Liver (tissue), 9 donors: ENCODE measurements around the gene EPSTI1. TPM values are rescaled to one million over a fixed set of nuclear protein-coding genes. Genes with fewer than 3 reads are reported as not detected.

Experiments used
- DNase-seq: peaks from one replicate; pipeline ENCODE4 v3.0.0-alpha.2; 2017; ENCODE audit warnings: low spot score
- H3K27ac ChIP-seq, 2 donors: one replicate each; pipeline ENCODE4 v1.7.0; 2013; ENCODE audit warnings: inconsistent platforms in 2 of 2, low read length in 2 of 2, control low read depth in 1 of 2, low read depth in 1 of 2, mild to moderate bottlenecking in 1 of 2
- H3K27me3 ChIP-seq, 4 donors: one replicate each; pipeline versions ENCODE4 v1.6.1 to v1.7.0; 2013; ENCODE audit warnings: low read length in 3 of 4, inconsistent platforms in 1 of 4, mild to moderate bottlenecking in 1 of 4, moderate library complexity in 1 of 4; ENCODE audit not compliant: control insufficient read depth in 4 of 4, insufficient read depth in 4 of 4
- H3K36me3 ChIP-seq, 4 donors: one replicate each; pipeline versions ENCODE4 v1.6.1 to v1.7.0; 2013; ENCODE audit warnings: low read length in 3 of 4, mild to moderate bottlenecking in 3 of 4, low read depth in 1 of 4, moderate library complexity in 1 of 4; ENCODE audit not compliant: control insufficient read depth in 4 of 4, insufficient read depth in 3 of 4
- H3K4me1 ChIP-seq, 4 donors: one replicate each; pipeline versions ENCODE4 v1.6.1 to v1.7.0; 2013; ENCODE audit warnings: low read length in 3 of 4, mild to moderate bottlenecking in 3 of 4, moderate library complexity in 1 of 4; ENCODE audit not compliant: control insufficient read depth in 4 of 4, insufficient read depth in 4 of 4
- H3K4me3 ChIP-seq, 3 donors: one replicate each; pipeline versions ENCODE4 v1.6.1 to v1.7.0; 2013; ENCODE audit warnings: low read length in 3 of 3, control low read depth in 1 of 3, low read depth in 1 of 3, mild to moderate bottlenecking in 1 of 3
- H3K9ac ChIP-seq, 2 donors: one replicate each; pipeline ENCODE4 v1.7.0; 2013; ENCODE audit warnings: low read length in 2 of 2, mild to moderate bottlenecking in 2 of 2, moderate library complexity in 2 of 2, control low read depth in 1 of 2, low read depth in 1 of 2
- H3K9me3 ChIP-seq, 4 donors: one replicate each; pipeline versions ENCODE4 v1.6.1 to v1.7.0; 2013; ENCODE audit warnings: low read length in 3 of 4; ENCODE audit not compliant: control insufficient read depth in 4 of 4
- EGR1 ChIP-seq, 2 donors: IDR thresholded peaks; 2 replicates each; pipeline ENCODE4 v1.6.1; 2016 to 2018; ENCODE audit warnings: antibody characterized with exemption in 2 of 2, low read depth in 2 of 2
- FOXA1 ChIP-seq: IDR thresholded peaks from 2 replicates; pipeline ENCODE4 v1.6.1; 2016; ENCODE audit warnings: antibody characterized with exemption
- GABPA ChIP-seq, 2 donors: IDR thresholded peaks in 1 of 2; conservative IDR thresholded peaks in 1 of 2; 2 replicates each; pipeline ENCODE4 v1.6.1; 2016; ENCODE audit warnings: antibody characterized with exemption in 2 of 2, mild to moderate bottlenecking in 1 of 2, moderate library complexity in 1 of 2
- MAX ChIP-seq: IDR thresholded peaks from 2 replicates; pipeline ENCODE4 v1.6.1; 2016; ENCODE audit warnings: antibody characterized with exemption
- NR2F2 ChIP-seq: IDR thresholded peaks from 2 replicates; pipeline ENCODE4 v1.6.1; 2016; ENCODE audit warnings: antibody characterized with exemption
- RAD21 ChIP-seq, 2 donors: IDR thresholded peaks; 2 replicates each; pipeline ENCODE4 v1.6.1; 2016; ENCODE audit warnings: antibody characterized with exemption in 2 of 2, mild to moderate bottlenecking in 2 of 2
- SP1 ChIP-seq: IDR thresholded peaks from 2 replicates; pipeline ENCODE4 v1.6.1; 2018; ENCODE audit warnings: antibody characterized with exemption, mild to moderate bottlenecking
- YY1 ChIP-seq: IDR thresholded peaks from 2 replicates; pipeline ENCODE4 v1.6.1; 2016; ENCODE audit warnings: antibody characterized with exemption, mild to moderate bottlenecking
- ZBTB33 ChIP-seq: IDR thresholded peaks from 2 replicates; pipeline ENCODE4 v1.6.1; 2016; ENCODE audit warnings: antibody characterized with exemption
- WGBS: extraction: QIAGEN DNeasy Blood & Tissue Kit; methylation state at CpG from one replicate; pipeline ENCODE4 v1.1.7; 2013; 5-methylcytosine and 5-hydroxymethylcytosine counted together
- polyA plus RNA-seq, 2 donors: library from polyadenylated mRNA; stranded (reverse) in 1 of 2; unstranded in 1 of 2; fragments of 200-250 nt in 1 of 2; fragments of >200 nt in 1 of 2; fragmentation: Nextera tagmentation in 1 of 2; extraction: Ambion mirVana in 1 of 2; gene quantifications; one replicate each; pipeline versions ENCODE4 v1.2.1 to v1.2.3, GENCODE V29; 2013 to 2015
- total RNA-seq, 2 donors: library from RNA; depleted of rRNA; stranded (reverse); fragments of >200 nt; gene quantifications; one replicate each; pipeline ENCODE4 v1.2.3, GENCODE V29; 2014
- TF ChIP-seq, protein P1 (sequence below): fragments of 150-350 bp; IDR thresholded peaks from 2 replicates; pipeline ENCODE4 v1.5.1; 2017; ENCODE audit warnings: improper control_type of control experiment, low read depth, low read length; ENCODE audit not compliant: missing input control
- TF ChIP-seq, protein P2 (sequence below): IDR thresholded peaks from 2 replicates; pipeline ENCODE4 v1.6.1; 2016; ENCODE audit warnings: antibody characterized with exemption
- donor health status: healthy.
- donor health status: healthy.
- donor health status: healthy.
- donor health status: healthy.
- donor health status: healthy.

Gene EPSTI1
- total and polyA plus RNA-seq, 4 donors, result 2.1 to 20.3 (median 4.2) TPM

DNA sequence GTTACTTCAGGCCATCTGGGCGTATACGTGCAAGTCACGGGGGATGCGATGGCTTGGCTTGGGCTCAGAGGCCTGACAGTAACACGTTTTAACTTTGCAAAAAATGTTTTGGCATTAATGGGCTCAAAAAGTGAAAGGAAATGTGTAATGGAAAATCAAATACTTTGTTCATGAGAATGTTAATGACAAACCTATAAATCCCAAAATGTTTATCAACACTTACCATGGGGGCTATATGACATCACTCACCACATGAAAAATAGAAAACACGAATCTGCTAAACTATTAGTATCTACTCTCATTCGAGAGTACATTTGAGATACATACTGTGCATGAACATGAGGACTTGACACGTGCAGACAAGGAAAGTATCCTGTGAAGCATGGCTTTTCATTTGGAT, 119.0 kb downstream of the EPSTI1 start:
- no peak overlapping the region for H3K27ac ChIP-seq
- no peak overlapping the region for H3K9ac ChIP-seq
- H3K9me3 ChIP-seq, result no peaks in the 10 kb centered on the region
- no peak for TF ChIP-seq FOXA1
- H3K27me3 ChIP-seq, result peaks cover 0 to 5% (median 1%) of the 10 kb centered on the region in 4 donors
- no peaks in the 10 kb centered on the region for H3K4me1 ChIP-seq
- H3K4me3 ChIP-seq, result no peak overlapping the region
- H3K36me3 ChIP-seq, result no peaks in the 10 kb centered on the region
- WGBS, result 76% methylated on average over 8 of the region's 8 CpGs
- DNase-seq, result no peak

DNA sequence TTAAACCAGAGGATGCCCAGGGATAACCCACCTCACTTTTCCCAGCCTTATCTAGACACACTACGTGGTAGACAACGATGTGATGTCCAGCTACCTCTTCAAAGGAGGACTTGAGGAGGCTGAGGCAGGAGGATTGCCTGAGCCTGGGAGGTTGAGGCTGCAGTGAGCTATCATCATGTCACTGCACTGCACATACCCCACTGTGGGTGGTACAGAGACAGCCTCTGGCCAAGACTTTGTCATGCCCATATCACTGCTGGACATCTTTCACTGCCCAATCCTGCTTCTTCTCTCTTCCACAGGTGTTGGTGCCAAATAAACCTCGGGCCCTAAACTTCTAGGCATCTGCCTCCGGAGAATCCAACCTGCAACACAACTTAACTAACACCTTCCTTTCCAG, 124.8 kb downstream of the EPSTI1 start:
- H3K4me1 ChIP-seq, result no peaks in the 10 kb centered on the region
- TF ChIP-seq YY1 (no peak), FOXA1 (no peak), RAD21 (IDR thresholded peaks at IDR 0.05) (no peak), SP1 (no peak), GABPA (IDR thresholded peaks at IDR 0.05 in 1 of 2, conservative IDR thresholded peaks at IDR 0.05 in 1 of 2) (no peak), NR2F2 (no peak), EGR1 (IDR thresholded peaks at IDR 0.05; ENCODE audit: low read depth in 2 of 2) (no peak), ZBTB33 (no peak)
- TF ChIP-seq, protein P1, sequence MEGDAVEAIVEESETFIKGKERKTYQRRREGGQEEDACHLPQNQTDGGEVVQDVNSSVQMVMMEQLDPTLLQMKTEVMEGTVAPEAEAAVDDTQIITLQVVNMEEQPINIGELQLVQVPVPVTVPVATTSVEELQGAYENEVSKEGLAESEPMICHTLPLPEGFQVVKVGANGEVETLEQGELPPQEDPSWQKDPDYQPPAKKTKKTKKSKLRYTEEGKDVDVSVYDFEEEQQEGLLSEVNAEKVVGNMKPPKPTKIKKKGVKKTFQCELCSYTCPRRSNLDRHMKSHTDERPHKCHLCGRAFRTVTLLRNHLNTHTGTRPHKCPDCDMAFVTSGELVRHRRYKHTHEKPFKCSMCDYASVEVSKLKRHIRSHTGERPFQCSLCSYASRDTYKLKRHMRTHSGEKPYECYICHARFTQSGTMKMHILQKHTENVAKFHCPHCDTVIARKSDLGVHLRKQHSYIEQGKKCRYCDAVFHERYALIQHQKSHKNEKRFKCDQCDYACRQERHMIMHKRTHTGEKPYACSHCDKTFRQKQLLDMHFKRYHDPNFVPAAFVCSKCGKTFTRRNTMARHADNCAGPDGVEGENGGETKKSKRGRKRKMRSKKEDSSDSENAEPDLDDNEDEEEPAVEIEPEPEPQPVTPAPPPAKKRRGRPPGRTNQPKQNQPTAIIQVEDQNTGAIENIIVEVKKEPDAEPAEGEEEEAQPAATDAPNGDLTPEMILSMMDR, result no peak
- TF ChIP-seq, protein P2, sequence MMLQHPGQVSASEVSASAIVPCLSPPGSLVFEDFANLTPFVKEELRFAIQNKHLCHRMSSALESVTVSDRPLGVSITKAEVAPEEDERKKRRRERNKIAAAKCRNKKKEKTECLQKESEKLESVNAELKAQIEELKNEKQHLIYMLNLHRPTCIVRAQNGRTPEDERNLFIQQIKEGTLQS, result no peak
- H3K9ac ChIP-seq, result no peak overlapping the region
- no peaks in the 10 kb centered on the region for H3K9me3 ChIP-seq
- no peak overlapping the region for H3K27ac ChIP-seq
- no peak overlapping the region for H3K4me3 ChIP-seq
- H3K27me3 ChIP-seq, result no peaks in the 10 kb centered on the region
- WGBS, result 72% methylated on average over 4 of the region's 4 CpGs
- no peaks in the 10 kb centered on the region for H3K36me3 ChIP-seq
- no peak for DNase-seq

DNA sequence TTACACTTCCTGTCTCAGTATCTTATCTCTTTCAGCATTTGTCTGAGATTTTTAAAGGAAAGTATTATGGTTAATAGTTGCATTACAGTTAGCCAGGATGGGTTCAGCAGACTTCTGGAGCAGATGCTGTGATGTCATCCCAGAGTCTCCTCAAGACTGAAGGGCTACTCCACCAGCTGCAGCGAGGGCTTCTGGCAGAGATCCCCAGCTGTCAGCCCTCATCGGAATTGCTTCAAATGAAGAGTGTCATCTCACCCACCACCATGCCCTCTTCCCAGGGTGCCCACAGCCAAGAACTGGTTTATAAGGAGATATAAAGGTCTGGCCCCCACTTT, 126.3 kb downstream of the EPSTI1 start:
- Histone ChIP-seq H3K27ac (no peak overlapping the region), H3K4me1 (no peaks in the 10 kb centered on the region), H3K4me3 (no peak overlapping the region), H3K27me3 (no peaks in the 10 kb centered on the region), H3K36me3 (no peaks in the 10 kb centered on the region), H3K9ac (no peak overlapping the region), H3K9me3 (no peaks in the 10 kb centered on the region)
- TF ChIP-seq MAX, result no peak
- TF ChIP-seq GABPA (IDR thresholded peaks at IDR 0.05 in 1 of 2, conservative IDR thresholded peaks at IDR 0.05 in 1 of 2), result no peak
- TF ChIP-seq FOXA1, result no peak
- TF ChIP-seq, protein P2, result no peak
- 82% methylated on average over 2 of the region's 2 CpGs for WGBS
- no peak for DNase-seq
